Activated CD4-positive, alpha-beta T cell treated with anti-CD3 and anti-CD28 coated beads for 4 hours (primary cell): ENCODE measurements around the gene DSC1.
"Not testable (repeated sequence)": the region's sequence is repeated elsewhere in the genome, so short reads cannot be mapped to it uniquely, and the experiment has no call there.

Experiments used
- DNase-seq, 2 donors: peaks; one replicate each; pipeline ENCODE4 v3.0.0-alpha.2; 2020

Gene DSC1, protein sequence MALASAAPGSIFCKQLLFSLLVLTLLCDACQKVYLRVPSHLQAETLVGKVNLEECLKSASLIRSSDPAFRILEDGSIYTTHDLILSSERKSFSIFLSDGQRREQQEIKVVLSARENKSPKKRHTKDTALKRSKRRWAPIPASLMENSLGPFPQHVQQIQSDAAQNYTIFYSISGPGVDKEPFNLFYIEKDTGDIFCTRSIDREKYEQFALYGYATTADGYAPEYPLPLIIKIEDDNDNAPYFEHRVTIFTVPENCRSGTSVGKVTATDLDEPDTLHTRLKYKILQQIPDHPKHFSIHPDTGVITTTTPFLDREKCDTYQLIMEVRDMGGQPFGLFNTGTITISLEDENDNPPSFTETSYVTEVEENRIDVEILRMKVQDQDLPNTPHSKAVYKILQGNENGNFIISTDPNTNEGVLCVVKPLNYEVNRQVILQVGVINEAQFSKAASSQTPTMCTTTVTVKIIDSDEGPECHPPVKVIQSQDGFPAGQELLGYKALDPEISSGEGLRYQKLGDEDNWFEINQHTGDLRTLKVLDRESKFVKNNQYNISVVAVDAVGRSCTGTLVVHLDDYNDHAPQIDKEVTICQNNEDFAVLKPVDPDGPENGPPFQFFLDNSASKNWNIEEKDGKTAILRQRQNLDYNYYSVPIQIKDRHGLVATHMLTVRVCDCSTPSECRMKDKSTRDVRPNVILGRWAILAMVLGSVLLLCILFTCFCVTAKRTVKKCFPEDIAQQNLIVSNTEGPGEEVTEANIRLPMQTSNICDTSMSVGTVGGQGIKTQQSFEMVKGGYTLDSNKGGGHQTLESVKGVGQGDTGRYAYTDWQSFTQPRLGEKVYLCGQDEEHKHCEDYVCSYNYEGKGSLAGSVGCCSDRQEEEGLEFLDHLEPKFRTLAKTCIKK

DNA sequence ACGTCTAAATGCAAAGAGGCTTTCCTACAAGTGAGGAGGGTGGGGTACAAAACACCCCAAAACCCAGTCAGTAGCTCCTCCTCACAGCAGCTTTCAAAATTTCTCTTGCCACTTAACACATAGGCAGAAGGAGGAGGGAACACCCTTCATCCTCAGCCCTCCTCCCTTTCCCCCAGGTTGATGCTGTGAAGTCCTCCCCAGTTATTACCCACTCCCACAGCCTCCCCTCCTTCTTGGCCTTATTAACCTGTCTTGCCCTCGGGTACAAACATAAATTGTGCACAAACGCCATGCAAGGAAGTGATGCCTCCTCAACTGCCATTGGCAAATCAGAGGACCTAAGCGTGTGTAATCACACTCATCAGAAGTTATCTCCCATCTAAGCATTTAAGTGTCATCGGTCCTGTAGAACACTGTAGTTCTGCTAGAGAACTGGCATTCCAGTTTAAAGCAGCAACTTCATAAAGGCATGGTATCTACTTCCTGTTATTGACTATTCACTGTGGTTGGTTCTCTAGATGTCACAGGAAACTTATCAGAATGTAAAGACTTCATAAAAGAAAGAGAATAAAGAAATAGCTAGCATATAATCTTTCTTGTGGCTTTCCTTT is at the start of gene DSC1:
Gene DSC1 (minus strand): TSS at position 32 of the 611 bp plus-strand sequence. CDS start 262 bp downstream, outside the sequence.
- no peak for DNase-seq

DNA sequence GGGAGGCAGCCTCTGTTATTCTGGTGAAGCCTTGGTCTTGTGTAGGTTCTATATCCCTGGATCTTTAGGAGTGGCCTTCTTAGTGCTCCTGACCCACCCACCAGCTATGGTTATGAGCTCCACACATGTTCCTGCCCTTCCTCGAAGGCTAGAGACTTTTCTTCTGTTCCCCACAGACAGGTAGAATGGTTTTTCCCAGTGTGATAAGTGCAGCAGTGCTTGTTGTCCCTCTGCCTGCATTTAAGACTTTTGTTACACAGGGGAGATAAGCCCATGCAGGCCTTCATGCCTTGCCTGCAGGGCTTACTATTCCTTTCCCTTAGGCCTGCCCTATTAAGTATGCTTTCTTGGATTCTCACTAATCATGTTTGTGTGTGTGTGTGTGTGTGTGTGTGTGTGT is 48.4 kb upstream of the DSC1 start:
- DNase-seq = no peak

DNA sequence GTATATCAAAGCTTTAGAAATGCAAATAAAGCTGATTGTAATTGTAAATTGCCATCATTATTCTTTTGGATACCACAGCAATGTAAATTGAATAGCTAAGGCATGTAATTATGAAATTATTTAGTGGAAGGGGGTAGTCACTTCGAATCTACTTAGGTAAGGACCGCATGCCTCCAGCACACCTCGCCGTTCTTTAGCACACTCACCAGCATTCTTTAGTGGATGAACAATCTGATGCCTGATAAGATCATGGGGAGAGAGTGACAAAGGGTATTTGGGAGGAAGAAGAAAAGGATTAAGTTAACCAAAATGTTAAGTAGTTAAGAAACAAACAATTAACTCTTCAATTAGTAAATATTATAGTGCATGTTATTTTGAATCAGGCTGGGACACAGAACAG is 46.4 kb upstream of the DSC1 start:
- DNase-seq = no peak

DNA sequence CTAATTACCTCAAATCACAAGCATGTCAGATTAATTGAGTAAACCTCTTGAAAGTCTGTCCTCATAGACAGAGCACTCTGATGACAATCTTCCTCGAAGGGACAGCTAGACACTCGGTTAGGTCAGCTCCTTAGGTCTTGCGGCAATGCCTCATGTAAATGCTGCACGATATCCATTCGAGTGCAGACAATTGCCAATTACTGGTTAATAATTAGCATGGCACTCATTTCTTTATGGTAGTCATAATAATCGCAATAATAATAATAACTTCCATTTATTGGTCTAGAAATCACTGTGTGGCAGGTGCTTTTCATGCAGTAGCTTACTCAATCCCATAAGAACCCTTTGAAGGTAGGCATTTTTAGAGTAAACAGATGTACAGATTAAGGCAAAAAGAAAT is 44.7 kb upstream of the DSC1 start:
- no peak for DNase-seq

DNA sequence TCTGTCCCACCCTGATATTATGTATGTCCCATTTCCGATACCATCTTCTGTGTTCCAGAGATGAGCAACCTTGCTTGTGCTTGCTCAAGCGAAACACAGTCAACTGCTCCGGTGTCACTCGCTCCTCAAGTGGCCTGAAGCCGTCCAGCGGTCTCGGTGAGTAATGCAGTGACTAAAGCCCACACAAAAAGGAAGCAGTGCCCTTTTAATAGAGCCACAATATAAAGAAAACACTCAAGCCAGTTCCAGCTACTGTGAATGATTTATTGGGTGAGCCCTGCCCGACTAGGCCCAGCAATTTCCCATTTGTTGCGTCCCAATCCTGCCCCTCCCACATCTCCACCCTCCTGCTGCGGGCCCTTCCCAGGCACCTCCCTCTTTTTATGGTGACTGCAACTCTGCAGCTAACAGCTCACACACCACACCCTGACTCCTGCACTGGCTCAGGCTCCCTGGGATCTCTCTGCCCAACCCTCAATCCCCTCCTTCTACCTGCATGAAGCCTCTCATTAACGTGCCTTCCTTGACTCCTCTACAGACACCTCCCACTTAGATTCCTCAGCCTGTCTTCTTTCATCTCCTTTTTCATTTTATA is 44.2 kb upstream of the DSC1 start:
- no peak for DNase-seq

DNA sequence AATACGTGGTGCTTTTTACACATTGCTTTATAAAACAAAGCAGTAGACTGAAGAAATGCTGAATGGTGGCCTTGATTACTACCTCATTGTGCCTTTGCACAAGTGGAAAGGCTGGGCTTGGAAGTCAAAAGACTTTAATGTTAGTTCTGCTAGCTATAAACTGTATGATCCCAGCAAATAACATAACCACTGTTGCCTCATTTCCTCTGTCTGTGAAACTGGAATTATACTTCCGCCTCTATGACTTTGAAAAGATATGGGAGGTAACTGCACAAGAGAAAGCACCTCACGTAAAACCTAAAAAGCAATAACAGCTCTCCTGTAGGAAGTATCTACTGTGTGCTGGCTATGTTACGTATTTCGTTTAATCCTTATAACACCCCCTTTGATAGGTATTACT is 43.4 kb upstream of the DSC1 start:
- no peak for DNase-seq

DNA sequence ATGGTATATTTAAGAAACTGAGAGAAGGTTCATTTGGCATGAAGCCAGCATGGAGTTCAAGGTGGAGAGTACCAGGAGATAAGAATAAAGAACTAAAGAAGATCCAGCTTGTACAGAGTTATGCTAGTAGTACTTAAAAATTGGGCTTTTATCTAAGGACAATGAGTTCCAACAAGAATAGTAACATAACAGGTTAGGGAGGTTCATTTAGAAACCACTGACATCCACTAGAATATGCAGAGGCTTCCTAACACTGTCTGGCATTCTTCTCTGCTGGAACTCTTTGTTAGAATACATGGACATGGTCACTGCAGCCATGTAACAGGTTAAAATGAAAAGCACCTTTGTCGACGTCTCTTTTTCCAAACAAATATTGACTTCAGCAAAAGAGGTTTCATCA is 42.6 kb upstream of the DSC1 start:
- DNase-seq = no peak

DNA sequence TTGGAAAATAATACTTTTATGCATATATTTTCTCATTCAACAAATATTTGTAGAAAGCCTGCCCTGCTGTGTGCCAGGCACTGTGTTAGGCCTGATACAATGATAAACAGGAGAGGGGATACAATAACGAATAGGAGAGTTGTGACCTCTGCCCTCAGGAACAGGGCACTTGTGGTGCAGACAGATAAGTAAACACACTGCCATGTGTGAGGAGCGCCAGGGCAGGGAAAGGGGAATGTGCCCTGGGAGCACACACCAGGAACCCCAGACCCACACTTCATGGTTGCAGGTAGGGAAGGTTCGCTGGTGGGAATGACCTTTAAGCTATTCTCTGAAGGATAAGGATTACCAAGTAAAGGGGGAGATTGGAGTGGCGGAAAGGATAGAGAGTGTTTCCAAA is 42.2 kb upstream of the DSC1 start:
- no peak for DNase-seq

DNA sequence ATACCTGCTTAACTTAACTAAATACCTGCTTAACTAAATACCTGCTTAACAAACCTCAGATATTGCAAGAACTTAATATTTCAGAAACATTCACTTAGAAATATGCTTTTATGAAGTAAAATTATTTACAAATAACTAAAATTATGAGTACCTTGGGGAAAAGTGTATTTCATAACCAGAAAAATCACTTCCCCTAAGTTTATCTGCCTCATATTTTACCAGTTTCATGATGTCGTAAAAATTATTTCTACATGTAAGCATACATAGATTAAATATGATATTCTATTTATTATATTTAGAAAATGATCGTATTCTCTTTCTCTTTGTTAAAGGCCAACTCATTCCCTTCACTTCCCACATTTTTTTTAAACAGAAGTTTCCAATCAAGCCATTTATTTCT is 41.5 kb upstream of the DSC1 start:
- DNase-seq = no peak

DNA sequence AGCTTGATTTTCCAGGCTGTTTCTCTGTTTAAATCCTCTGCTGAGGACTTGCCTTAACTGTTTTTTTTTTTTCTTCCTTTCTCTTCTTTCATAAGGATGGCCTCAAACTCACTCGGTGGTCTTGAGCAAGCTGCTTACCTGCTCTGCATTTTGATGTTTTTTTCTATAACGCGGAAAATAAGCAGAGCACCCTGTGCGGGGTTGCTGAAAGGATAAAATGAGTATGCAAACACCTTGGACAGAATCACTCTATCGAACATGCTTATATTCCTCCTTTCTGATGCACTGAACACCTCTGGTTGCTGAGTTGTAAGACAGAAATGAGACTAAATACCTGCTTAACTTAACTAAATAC is 41.1 kb upstream of the DSC1 start:
- DNase-seq = no peak

DNA sequence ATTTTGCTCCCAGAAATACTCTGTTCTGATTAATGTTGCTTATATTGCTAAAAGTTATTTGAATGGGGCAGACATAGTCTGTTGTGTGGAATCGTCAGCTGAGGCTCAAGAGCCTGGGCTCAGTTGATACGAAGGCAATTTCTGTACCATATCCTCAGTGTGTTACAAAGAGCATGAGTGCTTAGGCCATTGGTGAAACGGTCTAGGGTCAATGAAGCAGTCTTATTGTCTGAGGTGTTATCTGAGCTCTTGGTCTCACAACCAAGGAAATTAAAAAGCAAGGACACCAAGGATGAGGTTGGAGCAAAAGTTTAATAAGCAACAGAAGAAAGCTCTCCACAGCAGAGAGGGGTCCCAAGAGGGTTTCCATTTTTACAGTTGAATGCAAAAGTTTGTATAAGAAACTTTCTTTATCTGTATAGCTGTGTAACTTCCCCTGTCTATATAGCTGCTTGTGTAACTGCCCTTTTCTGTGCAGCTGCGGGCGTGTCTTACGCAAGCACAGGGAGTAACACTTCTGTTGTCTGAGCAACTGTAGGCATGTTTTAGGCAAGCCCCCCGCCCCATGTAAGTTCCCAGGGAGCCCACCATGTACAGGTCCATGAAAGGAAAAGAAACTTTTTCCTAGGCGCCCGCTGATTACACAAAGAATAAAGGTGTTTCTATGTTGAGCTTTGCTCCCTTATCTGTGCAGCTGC is 40.6 kb upstream of the DSC1 start:
- DNase-seq = no peak

DNA sequence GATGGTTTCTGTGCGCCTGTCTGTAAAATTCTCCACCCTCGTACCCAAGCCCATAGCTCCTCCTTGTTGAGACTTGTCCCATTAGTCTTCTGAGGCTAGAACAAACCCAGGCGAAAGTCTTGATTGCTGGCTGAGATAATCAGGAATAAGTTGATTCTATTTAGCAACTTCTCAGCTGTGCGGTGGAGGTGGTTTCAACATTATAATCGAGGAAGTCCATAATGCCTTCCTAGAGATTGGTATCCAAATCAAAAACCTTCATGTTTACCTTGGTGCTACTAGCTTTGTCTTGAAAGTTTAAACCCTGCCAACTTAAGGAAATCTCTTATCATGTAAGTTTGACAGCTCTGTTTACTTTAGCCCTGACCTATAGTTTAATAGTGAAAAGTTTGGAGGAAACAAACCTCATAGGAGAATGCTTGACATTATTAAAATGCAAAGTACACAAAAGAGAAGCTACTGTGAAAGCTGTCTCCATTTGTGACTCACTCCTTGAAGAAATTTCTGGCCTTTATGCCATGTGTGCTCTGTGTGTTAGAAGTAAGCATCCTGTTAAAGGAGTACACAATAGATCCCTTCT is 36.6 kb upstream of the DSC1 start:
- DNase-seq = no peak

DNA sequence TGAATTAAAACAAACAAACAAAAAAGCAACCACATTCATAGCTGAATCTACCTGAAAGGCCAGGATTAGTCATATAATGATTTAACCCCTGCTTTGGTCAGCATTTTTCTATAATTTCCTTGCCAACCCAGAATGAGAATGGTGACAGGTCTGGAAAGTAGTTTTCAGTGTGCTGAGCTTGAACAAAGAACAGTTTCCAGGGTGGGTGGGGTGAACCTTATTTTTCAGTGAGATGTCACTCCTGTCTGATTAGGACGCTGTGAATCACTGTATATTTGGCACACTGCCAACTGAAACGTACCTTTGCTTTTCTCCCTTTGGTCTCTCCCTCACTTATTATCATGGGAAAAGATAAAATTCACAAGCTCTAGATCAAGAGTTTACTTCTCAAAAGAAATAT is 35.0 kb upstream of the DSC1 start:
- DNase-seq = no peak

DNA sequence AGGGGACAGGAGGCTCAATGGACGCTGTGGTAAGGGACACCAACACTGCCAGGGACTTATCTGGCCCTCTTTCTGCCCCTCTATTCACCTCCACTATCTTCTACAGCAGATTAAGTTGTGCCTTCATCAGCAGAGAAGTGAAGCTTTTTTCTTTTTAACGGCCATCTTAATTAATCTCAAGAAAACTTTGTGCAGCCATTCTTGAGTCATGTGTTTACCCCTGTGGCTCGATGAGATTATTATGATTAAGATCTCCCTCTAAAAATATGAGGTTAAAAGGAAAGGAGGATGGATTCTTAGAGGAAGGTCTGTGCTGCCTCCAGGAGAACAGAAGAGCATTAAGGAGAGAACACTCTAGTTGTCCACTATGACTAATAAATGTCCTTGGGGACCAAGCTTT is 32.4 kb upstream of the DSC1 start:
- DNase-seq = no peak

DNA sequence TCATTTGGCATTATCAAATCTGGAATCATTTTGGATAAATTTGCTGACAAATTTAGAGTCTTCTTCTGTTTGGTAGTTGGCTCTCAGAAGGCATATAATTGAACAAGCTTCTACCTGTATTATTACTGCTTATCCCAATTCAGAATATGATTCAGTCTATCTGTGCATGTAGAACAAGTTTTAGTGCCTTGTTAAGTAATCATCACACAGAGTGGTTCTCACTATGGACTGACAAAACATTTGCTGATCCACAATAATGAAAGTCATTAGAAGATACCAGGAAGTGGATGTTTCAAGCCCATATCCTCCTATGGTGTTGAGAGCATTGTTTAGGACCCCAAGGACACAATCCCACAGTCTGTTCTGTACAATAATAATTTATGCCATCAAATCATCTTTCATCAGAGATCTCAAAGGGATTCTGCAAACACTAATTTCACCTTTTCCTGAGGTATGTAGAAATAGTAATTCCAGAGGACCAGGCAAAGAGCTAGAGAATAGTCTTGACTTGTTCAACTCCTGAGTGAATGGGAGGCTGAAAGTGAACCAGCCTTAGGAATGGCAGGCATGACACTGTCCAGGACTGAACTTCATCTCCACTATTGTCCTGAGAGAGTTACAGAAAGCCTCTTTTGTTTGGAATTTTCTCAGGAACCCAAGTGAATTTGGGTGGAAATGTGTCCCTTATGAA is 29.6 kb upstream of the DSC1 start:
- no peak for DNase-seq

DNA sequence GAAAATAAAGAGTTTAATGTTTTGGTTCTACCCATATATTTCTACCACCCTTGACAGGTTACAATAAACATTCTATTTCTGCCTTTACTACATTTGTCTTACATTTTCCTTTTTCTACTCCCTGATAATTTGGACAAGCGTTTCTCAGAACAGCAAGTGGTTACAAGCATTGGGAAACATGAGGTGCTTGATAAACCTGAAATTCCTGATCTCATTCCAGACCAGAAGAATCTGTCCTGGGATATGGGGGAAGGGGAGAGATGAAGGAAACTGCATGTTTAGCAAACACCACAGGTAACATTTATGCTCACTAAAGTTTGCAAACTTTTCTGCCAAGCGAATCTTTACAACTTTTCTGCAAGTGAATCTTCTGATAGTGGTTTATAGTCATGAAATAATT is 28.3 kb upstream of the DSC1 start:
- DNase-seq = no peak

DNA sequence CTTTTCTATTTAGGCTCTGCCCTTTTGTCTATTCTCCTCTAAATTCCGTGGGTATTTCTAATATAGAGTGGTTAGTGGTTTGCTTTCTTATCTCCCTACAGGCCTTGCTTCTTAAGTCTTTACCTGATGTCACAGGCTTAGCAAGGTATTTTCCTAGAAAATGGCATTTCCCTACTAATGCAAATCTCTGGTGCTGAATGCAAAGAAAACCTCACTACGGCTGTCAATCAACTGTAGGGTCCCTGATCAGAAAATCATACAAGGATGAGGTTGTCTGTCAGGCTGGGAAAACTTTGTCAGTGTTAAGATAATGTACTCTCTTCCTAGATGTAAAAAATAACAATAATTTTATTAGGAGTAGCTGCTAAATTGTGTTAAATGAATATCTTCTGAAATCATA is 27.1 kb upstream of the DSC1 start:
- no peak for DNase-seq

DNA sequence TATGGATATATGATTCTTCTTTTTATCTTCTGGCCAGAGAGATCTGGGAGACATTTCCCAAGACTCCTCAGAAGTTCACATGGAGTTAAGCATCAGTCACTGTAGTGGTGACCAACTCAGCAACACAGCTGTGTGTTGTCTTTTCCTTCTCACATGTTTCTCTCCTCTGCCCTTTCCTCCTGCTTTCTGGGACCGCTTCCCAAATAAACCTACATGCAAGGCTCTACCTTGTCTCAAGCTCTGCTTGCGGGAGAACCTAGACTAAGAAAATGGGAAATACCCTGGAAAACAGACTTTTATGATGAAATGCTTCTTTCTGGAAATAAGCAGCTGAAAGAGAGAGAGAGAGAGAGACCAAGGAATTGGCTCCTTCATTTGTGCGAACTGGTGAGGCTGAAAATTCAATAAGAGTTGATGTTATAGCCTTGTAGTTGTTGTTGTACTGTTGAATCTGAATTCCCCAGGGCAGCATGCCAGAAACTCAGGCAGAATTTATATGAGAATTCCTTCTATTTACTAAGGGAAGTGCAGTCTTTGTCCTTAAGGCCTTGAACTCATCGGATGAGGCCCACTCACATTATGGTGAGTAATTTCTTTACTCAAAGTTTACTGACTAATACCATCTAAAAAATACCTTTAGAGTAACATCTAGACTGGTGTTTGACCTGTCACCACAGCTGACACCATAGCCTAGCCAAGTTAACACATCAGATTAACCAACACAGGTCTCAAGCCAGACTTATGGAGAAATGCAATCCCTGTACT is 22.7 kb upstream of the DSC1 start:
- no peak for DNase-seq

DNA sequence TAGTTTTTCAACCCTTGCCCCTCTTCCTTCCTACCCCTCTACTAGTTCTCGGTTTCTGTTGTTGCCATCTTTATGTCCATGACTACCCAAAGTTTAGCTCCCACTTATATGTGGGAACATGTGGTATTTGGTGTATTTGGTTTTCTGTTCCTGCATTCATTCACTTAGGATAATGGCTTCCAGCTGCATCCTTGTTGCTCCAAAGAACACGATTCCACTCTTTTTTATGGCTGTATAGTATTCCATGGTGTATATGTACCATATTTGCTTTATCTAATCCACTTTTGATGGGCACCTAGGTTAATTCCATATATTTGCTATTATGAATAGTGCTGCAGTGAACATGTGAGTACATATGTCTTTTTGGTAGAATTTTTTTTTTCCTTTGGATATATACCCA is 20.6 kb upstream of the DSC1 start:
- DNase-seq = no peak

DNA sequence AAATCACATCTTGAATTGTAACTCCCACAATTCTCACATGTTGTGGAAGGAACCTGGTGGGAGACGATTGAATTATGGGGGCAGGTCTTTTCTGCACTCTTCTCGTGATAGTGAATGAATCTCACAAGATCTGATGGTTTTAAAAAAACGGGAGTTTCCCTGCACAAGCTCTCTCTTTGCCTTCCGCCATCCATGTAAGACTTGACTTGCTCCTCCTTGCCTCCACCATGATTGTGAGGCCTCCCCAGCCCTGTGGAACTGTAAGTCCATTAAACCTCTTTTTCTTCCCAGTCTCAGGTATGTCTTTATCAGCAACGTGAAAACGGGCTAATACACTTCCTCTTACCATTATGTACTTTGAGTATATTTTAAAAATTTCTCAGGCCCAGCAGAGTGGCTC is 14.7 kb upstream of the DSC1 start:
- not testable (repeated sequence) for DNase-seq

DNA sequence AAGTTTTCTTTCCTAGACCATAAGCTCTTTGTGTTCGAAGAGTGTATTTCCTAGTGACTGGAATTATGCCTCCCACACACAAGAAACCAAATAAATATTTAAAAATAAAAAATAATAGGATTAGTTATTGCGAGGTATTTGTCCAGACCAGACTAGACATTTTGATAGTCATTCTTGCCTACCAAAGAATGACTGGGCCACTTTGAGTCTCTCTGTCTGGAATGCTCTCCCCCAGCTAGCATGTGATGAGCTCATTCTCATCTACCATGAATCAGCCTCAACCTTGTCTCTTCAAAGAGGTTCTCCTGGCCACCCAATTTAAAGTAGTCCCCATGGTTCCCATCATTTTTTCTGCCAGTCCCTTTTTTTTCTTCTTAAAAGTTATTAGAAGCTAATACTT is 13.9 kb upstream of the DSC1 start:
- no peak for DNase-seq
